Measurements from ENCODE around the gene MOAP1. TPM values are rescaled to one million over a fixed set of nuclear protein-coding genes. Genes with fewer than 3 reads are reported as not detected.
"Not testable (repeated sequence)": the region's sequence is repeated elsewhere in the genome, so short reads cannot be mapped to it uniquely, and the experiment has no call there.

Gene MOAP1
- polyA plus RNA-seq, 1 experiment: 21.0 TPM

DNA sequence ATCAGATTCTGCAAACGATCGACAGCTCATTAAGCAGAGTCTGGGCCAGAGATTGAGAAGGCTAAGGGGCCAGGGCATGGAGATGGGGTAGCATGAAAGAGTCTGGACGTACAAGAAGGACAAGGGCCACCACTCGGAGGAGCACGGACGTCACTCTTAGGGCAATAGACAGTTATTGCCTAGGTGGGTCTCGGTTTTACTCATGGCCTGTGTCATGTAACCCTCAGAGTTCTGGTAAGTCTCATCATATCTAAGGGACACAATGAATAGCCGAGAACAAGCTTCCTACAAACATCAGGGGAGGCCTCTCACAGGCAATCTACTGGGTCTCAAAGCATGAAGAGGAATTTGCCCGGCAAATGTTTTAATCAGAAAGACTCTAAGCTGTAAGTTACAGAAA, 38.6 kb downstream of the MOAP1 start:
- DNase-seq (ENCODE audit: low read depth, low spot score): no peak
- CTCF ChIA-PET: interaction anchor here (0.9 to 1.8 kb wide), 5 partner anchors 8 to 194 kb away, joined by 3 to 10 read pairs (median 4); no protein-coding TSS in a partner anchor
- no peaks in the 10 kb centered on the region for H3K27me3 ChIP-seq (ENCODE audit: control insufficient read depth, insufficient read depth, low read length)
- H3K4me3 ChIP-seq (ENCODE audit: low read depth, low read length): no peak overlapping the region
- H3K9me3 ChIP-seq (ENCODE audit: control insufficient read depth, insufficient read depth, low read length): no peaks in the 10 kb centered on the region
- POLR2A ChIA-PET: no interaction called here
- TF ChIP-seq, protein P1, sequence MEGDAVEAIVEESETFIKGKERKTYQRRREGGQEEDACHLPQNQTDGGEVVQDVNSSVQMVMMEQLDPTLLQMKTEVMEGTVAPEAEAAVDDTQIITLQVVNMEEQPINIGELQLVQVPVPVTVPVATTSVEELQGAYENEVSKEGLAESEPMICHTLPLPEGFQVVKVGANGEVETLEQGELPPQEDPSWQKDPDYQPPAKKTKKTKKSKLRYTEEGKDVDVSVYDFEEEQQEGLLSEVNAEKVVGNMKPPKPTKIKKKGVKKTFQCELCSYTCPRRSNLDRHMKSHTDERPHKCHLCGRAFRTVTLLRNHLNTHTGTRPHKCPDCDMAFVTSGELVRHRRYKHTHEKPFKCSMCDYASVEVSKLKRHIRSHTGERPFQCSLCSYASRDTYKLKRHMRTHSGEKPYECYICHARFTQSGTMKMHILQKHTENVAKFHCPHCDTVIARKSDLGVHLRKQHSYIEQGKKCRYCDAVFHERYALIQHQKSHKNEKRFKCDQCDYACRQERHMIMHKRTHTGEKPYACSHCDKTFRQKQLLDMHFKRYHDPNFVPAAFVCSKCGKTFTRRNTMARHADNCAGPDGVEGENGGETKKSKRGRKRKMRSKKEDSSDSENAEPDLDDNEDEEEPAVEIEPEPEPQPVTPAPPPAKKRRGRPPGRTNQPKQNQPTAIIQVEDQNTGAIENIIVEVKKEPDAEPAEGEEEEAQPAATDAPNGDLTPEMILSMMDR (IDR thresholded peaks at IDR 0.05; ENCODE audit: low read depth, low read length): no peak
- no peak overlapping the region for H3K27ac ChIP-seq (ENCODE audit: low read depth, low read length)

DNA sequence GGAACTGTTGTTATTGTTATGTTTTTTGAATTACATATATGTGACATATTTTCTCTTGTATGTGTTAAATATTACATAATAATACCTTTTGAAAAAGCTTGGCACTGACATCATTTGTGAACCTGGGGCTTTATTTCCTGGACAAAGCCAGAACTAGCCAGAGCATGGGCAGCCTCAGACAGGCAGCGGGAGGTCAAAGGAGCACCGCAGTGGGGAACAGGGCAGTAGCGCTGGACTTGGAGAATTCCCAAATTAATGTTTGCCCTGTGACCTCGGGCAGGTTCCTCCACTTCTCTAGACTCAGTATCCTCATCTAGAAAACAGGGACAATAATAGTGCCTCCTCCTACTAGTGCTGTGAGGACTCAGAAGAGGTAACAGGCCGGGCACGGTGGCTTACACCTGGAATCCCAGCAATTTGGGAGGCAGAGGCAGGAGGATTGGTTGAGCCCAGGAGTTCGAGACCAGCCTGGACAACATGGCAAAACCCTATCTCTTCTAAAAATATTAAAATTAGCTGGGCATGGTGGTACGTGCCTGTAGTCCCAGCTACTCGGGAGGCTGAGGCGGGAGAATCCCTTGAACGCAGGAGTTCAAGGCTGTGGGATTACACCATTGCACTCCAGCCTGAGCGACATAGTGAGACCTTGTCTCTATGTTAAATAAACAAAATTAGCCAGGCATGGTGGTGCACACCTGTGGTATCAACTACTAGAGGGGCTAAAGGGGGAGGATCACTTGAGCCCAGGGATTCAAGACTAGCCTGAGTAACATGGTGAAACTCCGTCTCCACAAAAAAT, 41.6 kb downstream of the MOAP1 start:
- ChIA-PET POLR2A (no interaction called here), CTCF (interaction anchor here (1.0 to 4.4 kb wide), 2 partner anchors 10 to 29 kb away, joined by 3 to 37 read pairs; no protein-coding TSS in a partner anchor)
- Histone ChIP-seq H3K27me3 (ENCODE audit: control insufficient read depth, insufficient read depth, low read length) (peaks cover 6% of the 10 kb centered on the region), H3K9me3 (ENCODE audit: control insufficient read depth, insufficient read depth, low read length) (no peaks in the 10 kb centered on the region), H3K4me3 (ENCODE audit: low read depth, low read length) (no peak overlapping the region), H3K27ac (ENCODE audit: low read depth, low read length) (no peak overlapping the region)
- TF ChIP-seq, protein P1 (IDR thresholded peaks at IDR 0.05; ENCODE audit: low read depth, low read length): no peak
- DNase-seq (ENCODE audit: low read depth, low spot score): no peak

DNA sequence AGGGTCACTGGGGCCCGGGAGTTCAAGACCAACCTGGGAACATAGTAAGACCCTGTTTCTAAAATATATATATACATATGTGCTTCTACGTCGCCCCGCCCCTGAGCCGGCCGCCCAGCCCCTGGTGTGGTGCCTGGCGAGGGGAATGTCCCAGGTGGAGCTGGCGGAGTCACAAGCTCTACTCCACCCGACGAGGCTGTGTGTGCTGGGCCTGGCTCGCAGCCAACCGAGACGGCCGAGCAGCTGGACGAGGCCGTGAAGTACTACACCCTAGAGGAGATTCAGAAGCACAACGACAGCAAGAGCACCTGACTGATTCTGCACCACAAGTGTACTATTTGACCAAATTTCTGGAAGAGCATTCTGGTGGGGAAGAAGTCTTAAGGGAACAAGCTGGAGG, 46.8 kb downstream of the MOAP1 start:
- no peak overlapping the region for H3K4me3 ChIP-seq (ENCODE audit: low read depth, low read length)
- ChIA-PET CTCF (interaction anchor here (0.5 to 3.4 kb wide), 7 partner anchors 8 to 299 kb away, joined by 3 to 36 read pairs (median 7); no protein-coding TSS in a partner anchor), POLR2A (no interaction called here)
- TF ChIP-seq, protein P1 (IDR thresholded peaks at IDR 0.05; ENCODE audit: low read depth, low read length): no peak
- H3K27ac ChIP-seq (ENCODE audit: low read depth, low read length): no peak overlapping the region
- H3K27me3 ChIP-seq (ENCODE audit: control insufficient read depth, insufficient read depth, low read length): peaks cover 7% of the 10 kb centered on the region
- no peak for DNase-seq (ENCODE audit: low read depth, low spot score)
- H3K9me3 ChIP-seq (ENCODE audit: control insufficient read depth, insufficient read depth, low read length): no peaks in the 10 kb centered on the region

DNA sequence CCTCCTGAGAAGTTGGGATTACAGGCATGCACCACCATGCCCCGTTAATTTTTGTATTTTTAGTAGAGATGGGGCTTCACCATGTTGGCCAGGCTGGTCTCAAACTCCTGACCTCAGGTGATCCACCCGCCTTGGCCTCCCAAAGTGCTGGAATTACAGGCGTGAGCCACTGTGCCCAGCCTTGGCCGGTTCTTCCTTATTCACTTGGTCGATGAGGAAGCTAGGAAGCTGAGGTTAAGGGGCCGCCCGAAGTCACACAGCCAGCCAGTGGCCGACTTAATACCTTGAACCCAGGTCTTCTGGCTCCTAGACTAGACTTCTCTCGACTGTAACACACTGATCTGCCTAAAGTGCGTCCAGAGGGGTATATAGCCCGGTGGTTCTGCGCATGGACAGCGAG, 48.2 kb downstream of the MOAP1 start:
- not testable (repeated sequence) for H3K4me3 ChIP-seq (ENCODE audit: low read depth, low read length); DNase-seq (ENCODE audit: low read depth, low spot score); H3K27me3 ChIP-seq (ENCODE audit: control insufficient read depth, insufficient read depth, low read length); H3K27ac ChIP-seq (ENCODE audit: low read depth, low read length); H3K9me3 ChIP-seq (ENCODE audit: control insufficient read depth, insufficient read depth, low read length)
- CTCF ChIA-PET: interaction anchor here (1.3 to 7.4 kb wide), 3 partner anchors 23 to 184 kb away, joined by 3 to 84 read pairs (median 36); no protein-coding TSS in a partner anchor
- POLR2A ChIA-PET: interaction anchor here (0.6 kb wide), 1 partner anchor 10 kb away, joined by 7 read pairs; no protein-coding TSS in a partner anchor

DNA sequence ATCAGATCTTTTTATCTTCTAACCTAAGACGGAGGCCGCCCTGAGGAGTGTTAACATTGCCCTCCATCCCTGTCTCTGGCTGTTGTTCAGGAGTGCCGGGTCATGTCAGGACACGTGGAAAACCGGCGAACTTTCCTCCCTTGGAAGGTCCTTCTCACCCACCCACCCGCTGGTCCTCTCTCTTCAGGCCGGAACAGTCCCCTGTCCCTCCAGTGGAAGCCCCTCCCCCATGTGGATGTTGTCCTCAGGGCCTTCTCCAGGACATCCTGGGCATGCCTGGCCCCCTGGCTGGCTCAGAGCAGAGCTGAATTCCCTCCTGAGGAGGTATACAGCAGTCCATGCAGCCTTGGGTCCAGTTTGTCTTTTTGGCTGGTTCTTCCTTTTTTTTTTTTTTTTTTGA, 48.7 kb downstream of the MOAP1 start:
- ChIA-PET POLR2A (interaction anchor here (0.6 kb wide), 1 partner anchor 10 kb away, joined by 7 read pairs; no protein-coding TSS in a partner anchor), CTCF (interaction anchor here (1.3 to 7.4 kb wide), 2 partner anchors 22 to 184 kb away, joined by 3 to 84 read pairs; no protein-coding TSS in a partner anchor)
- TF ChIP-seq, protein P1 (IDR thresholded peaks at IDR 0.05; ENCODE audit: low read depth, low read length): no peak
- H3K27me3 ChIP-seq (ENCODE audit: control insufficient read depth, insufficient read depth, low read length): peaks cover 7% of the 10 kb centered on the region
- no peak overlapping the region for H3K4me3 ChIP-seq (ENCODE audit: low read depth, low read length)
- DNase-seq (ENCODE audit: low read depth, low spot score): no peak
- no peaks in the 10 kb centered on the region for H3K9me3 ChIP-seq (ENCODE audit: control insufficient read depth, insufficient read depth, low read length)
- H3K27ac ChIP-seq (ENCODE audit: low read depth, low read length): no peak overlapping the region
